ENCODE measurements around the gene SBF2.
"Not testable (repeated sequence)": the region's sequence is repeated elsewhere in the genome, so short reads cannot be mapped to it uniquely, and the experiment has no call there.

The SBF2 gene

GRCh38 chr11:9951807-9952206, 342.2 kb downstream of the SBF2 start:
- no peak for TF ChIP-seq CTCF (IDR thresholded peaks at IDR 0.05; ENCODE audit: control extremely low read depth, extremely low read depth, low read depth, missing control alignments)
- no peak for DNase-seq (ENCODE audit: extremely low spot score)
- ChIA-PET POLR2A (no interaction called here), CTCF (interaction anchor here (0.7 kb wide), 1 partner anchor 16 kb away, joined by 3 read pairs; no protein-coding TSS in a partner anchor)

GRCh38 chr11:9950462-9950861, 343.6 kb downstream of the SBF2 start:
- ChIA-PET CTCF (interaction anchor here (1.1 kb wide), 1 partner anchor 26 kb away, joined by 3 read pairs; no protein-coding TSS in a partner anchor), POLR2A (no interaction called here)
- no peak for TF ChIP-seq CTCF (IDR thresholded peaks at IDR 0.05; ENCODE audit: control extremely low read depth, extremely low read depth, low read depth, missing control alignments)
- DNase-seq (ENCODE audit: extremely low spot score): no peak

- ChIA-PET POLR2A (no interaction called here), CTCF (interaction anchor here (1.1 to 1.5 kb wide), 4 partner anchors 26 to 419 kb away, joined by 3 to 4 read pairs (median 3); no protein-coding TSS in a partner anchor)
- TF ChIP-seq CTCF (IDR thresholded peaks at IDR 0.05; ENCODE audit: control extremely low read depth, extremely low read depth, low read depth, missing control alignments): no peak
- DNase-seq (ENCODE audit: extremely low spot score): no peak
Measured at GRCh38 chr11:9947231-9947864, 346.7 kb downstream of the SBF2 start.

- DNase-seq (ENCODE audit: extremely low spot score); POLR2A ChIA-PET; CTCF ChIA-PET: not testable (repeated sequence)
Measured at GRCh38 chr11:9945680-9946079, 348.3 kb downstream of the SBF2 start.

GRCh38 chr11:9943386-9944110, 350.5 kb downstream of the SBF2 start:
- DNase-seq (ENCODE audit: extremely low spot score): no peak
- ChIA-PET POLR2A (no interaction called here), CTCF (no interaction called here)
- no peak for TF ChIP-seq CTCF (IDR thresholded peaks at IDR 0.05; ENCODE audit: control extremely low read depth, extremely low read depth, low read depth, missing control alignments)

GRCh38 chr11:9941991-9942390, 352.0 kb downstream of the SBF2 start:
- POLR2A ChIA-PET: interaction anchor here (0.6 kb wide), 1 partner anchor 741 kb away, joined by 3 read pairs; no protein-coding TSS in a partner anchor
- DNase-seq (ENCODE audit: extremely low spot score): no peak
- CTCF ChIA-PET: interaction anchor here (0.9 to 1.0 kb wide), 2 partner anchors 28 to 31 kb away, joined by 3 read pairs; no protein-coding TSS in a partner anchor
- TF ChIP-seq CTCF (IDR thresholded peaks at IDR 0.05; ENCODE audit: control extremely low read depth, extremely low read depth, low read depth, missing control alignments): no peak

- CTCF ChIA-PET; DNase-seq (ENCODE audit: extremely low spot score); POLR2A ChIA-PET: not testable (repeated sequence)
Measured at GRCh38 chr11:9939150-9939549, 354.9 kb downstream of the SBF2 start.

Measured in GM10248 (cell line).